HepG2 (cell line): ENCODE data around the gene ITGB8. TPM values are rescaled to one million over a fixed set of nuclear protein-coding genes. Genes with fewer than 3 reads are reported as not detected.

Source experiments
- ATAC-seq: fragments of 200-7000 bp; cut with Tn5 transposase; 3 replicates; pipeline ENCODE4 v1.9.1; 2020; ENCODE audit warnings: mild to moderate bottlenecking, moderate library complexity
- BruUV-seq: library from RNA; stranded (reverse); fragments of 400-500 nt; replicated peaks from 2 replicates; lab custom pipeline; 2021; lab: Mats Ljungman, UMichigan
- CTCF ChIA-PET: fragments of 300-600 bp; formaldehyde crosslinking; extraction: SDS; loops from one replicate; lab custom pipeline; 2021; ENCODE audit warnings: low total read pairs, inconsistent platforms, low intra/inter-chr PET ratio; lab: Yijun Ruan, JAX
- POLR2A ChIA-PET: fragments of 350-600 bp; sonication (Branson Sonifier 250); formaldehyde crosslinking; loops from one replicate; lab custom pipeline; 2020; ENCODE audit warnings: antibody characterized with exemption, inconsistent platforms; lab: Yijun Ruan, JAX
- DNase-seq: peaks from one replicate; pipeline ENCODE4 v3.0.0-alpha.2; 2015; ENCODE audit warnings: low spot score
- FAIRE-seq: peaks from 3 replicates; lab custom pipeline; 2011; peaks lifted over from hg19 to GRCh38; lab: Jason Lieb, UNC
- H2AFZ ChIP-seq: one replicate; pipeline ENCODE4 v1.6.1; 2011; ENCODE audit warnings: low read length, inconsistent platforms
- H3K27ac ChIP-seq: fragments of 300-600 bp; 3 replicates; pipeline ENCODE4 v1.8.0; 2011; ENCODE audit warnings: mixed run types, mild to moderate bottlenecking, mixed read lengths, low read length, inconsistent platforms; ENCODE audit not compliant: insufficient read depth; ENCODE audit errors: extremely low read length
- H3K27me3 ChIP-seq, 2 experiments: fragments of 200-600 bp in 1 of 2; 2 replicates in 1 of 2; 3 replicates in 1 of 2; pipeline versions ENCODE4 v1.6.0 to v1.8.0; 2011; ENCODE audit warnings: low read length in 2 of 2, mild to moderate bottlenecking in 2 of 2, moderate library complexity in 2 of 2, inconsistent platforms in 1 of 2; ENCODE audit not compliant: insufficient read depth in 2 of 2, control insufficient read depth in 1 of 2
- H3K36me3 ChIP-seq, 2 experiments: fragments of 200-600 bp in 1 of 2; replicated peaks in 1 of 2; 2 replicates in 1 of 2; 3 replicates in 1 of 2; pipeline versions ENCODE4 v1.5.1 to v1.8.0; 2011; ENCODE audit warnings: low read length in 2 of 2, inconsistent platforms in 1 of 2; ENCODE audit not compliant: insufficient read depth in 2 of 2, control insufficient read depth in 1 of 2
- H3K4me1 ChIP-seq: 2 replicates; pipeline ENCODE4 v1.5.1; 2012; ENCODE audit warnings: low read length, inconsistent platforms; ENCODE audit not compliant: insufficient read depth
- H3K4me2 ChIP-seq: 2 replicates; pipeline ENCODE4 v1.6.0; 2011; ENCODE audit warnings: low read depth, low read length, inconsistent platforms
- H3K4me3 ChIP-seq, 3 experiments: fragments of 200-600 bp in 1 of 3; sonication (generic), shearing (Covaris generic) in 1 of 3; replicated peaks in 1 of 3; 2 replicates each; pipeline ENCODE4 v1.5.1; 2011 to 2016; ENCODE audit warnings: low read length in 3 of 3, inconsistent platforms in 2 of 3, low read depth in 2 of 3, mild to moderate bottlenecking in 2 of 3, control low read depth in 1 of 3, mixed read lengths in 1 of 3; ENCODE audit not compliant: insufficient read depth in 1 of 3
- H3K79me2 ChIP-seq: one replicate; pipeline ENCODE4 v1.6.1; 2011; ENCODE audit warnings: low read length, inconsistent platforms; ENCODE audit not compliant: insufficient read depth
- H3K9ac ChIP-seq: 2 replicates; pipeline ENCODE4 v1.6.0; 2011; ENCODE audit warnings: mild to moderate bottlenecking, low read depth, low read length, inconsistent platforms; ENCODE audit not compliant: insufficient read depth
- H3K9me3 ChIP-seq: 2 replicates; pipeline ENCODE4 v1.5.1; 2012; ENCODE audit warnings: mild to moderate bottlenecking, low read length
- H4K20me1 ChIP-seq: 2 replicates; pipeline ENCODE4 v1.6.0; 2011; ENCODE audit warnings: inconsistent platforms, mild to moderate bottlenecking, low read length, moderate library complexity; ENCODE audit not compliant: insufficient read depth
- CC2D1A ChIP-seq: sonication (generic); formaldehyde crosslinking; IDR thresholded peaks from 2 replicates; pipeline ENCODE4 v1.8.1; 2023; ENCODE audit warnings: mild to moderate bottlenecking, missing genetic modification reagents
- CCAR2 ChIP-seq: fragments of 200-400 bp; formaldehyde crosslinking; optimal IDR thresholded peaks from 2 replicates; pipeline ENCODE3; 2018; ENCODE audit warnings: low read depth, mild to moderate bottlenecking, low read length, moderate library complexity
- HMGA1 ChIP-seq: sonication (generic); formaldehyde crosslinking; conservative IDR thresholded peaks from 2 replicates; pipeline ENCODE4 v1.4.0; 2020; ENCODE audit warnings: missing genetic modification reagents
- MEIS2 ChIP-seq: sonication (generic); formaldehyde crosslinking; IDR thresholded peaks from 2 replicates; pipeline ENCODE4 v1.9.0; 2021; ENCODE audit warnings: mild to moderate bottlenecking, missing genetic modification reagents
- NKX3-1 ChIP-seq: sonication (generic); formaldehyde crosslinking; IDR thresholded peaks from 2 replicates; pipeline ENCODE4 v1.5.0; 2020; ENCODE audit warnings: missing genetic modification reagents
- POGZ ChIP-seq: sonication (generic); formaldehyde crosslinking; IDR thresholded peaks from 2 replicates; pipeline ENCODE4 v1.4.0; 2020; ENCODE audit warnings: mild to moderate bottlenecking, missing genetic modification reagents
- RXRB ChIP-seq: IDR thresholded peaks from 2 replicates; pipeline ENCODE4 v1.6.1; 2016; ENCODE audit warnings: borderline replicate concordance, missing genetic modification reagents, missing compliant biosample characterization
- TBP ChIP-seq: sonication (generic); formaldehyde crosslinking; IDR thresholded peaks from 2 replicates; pipeline ENCODE4 v1.5.0; 2020; ENCODE audit warnings: missing genetic modification reagents
- ZBTB44 ChIP-seq: sonication (generic); formaldehyde crosslinking; IDR thresholded peaks from 2 replicates; pipeline ENCODE4 v1.4.0; 2020; ENCODE audit warnings: missing genetic modification reagents
- ZNF224 ChIP-seq: sonication (generic); formaldehyde crosslinking; IDR thresholded peaks from 2 replicates; pipeline ENCODE4 v1.5.0; 2020; ENCODE audit warnings: mild to moderate bottlenecking, missing genetic modification reagents
- ZNF441 ChIP-seq: sonication (generic); formaldehyde crosslinking; IDR thresholded peaks from 2 replicates; pipeline ENCODE4 v1.7.0; 2021; ENCODE audit warnings: missing genetic modification reagents, borderline replicate concordance
- ZNF790 ChIP-seq: sonication (generic); formaldehyde crosslinking; IDR thresholded peaks from 2 replicates; pipeline ENCODE4 v1.8.0; 2022; ENCODE audit warnings: missing genetic modification reagents, mild to moderate bottlenecking, borderline replicate concordance
- WGBS: methylation state at CpG from one replicate; pipeline ENCODE4 v1.1.6; 2017; ENCODE audit warnings: low lambda C conversion rate; 5-methylcytosine and 5-hydroxymethylcytosine counted together
- in situ Hi-C: cut with HindIII; loops from 2 replicates; pipeline ENCODE4 v1.10.0; 2017; ENCODE audit warnings: low pct_unique_long_range_greater_than_20kb; ENCODE audit not compliant: extremely low pct_ligation_motif_present
- intact Hi-C: fragments of 100-400 bp; cut with micrococcal nuclease; formaldehyde crosslinking; loops from one replicate; pipeline ENCODE4 v1.10.0; 2022; ENCODE audit not compliant: unreplicated experiment
- polyA plus RNA-seq, 8 experiments: library from polyadenylated mRNA; depleted of rRNA in 3 of 8; stranded (reverse) in 7 of 8; unstranded in 1 of 8; fragments of >200 nt; fragmentation: Illumina TruSeq in 4 of 8; extraction: Trizol in 4 of 8; gene quantifications; 2 replicates each; pipeline versions ENCODE4 v1.2.1 to v1.2.3, GENCODE V29; 2011 to 2016; ENCODE audit warnings: low read depth in 4 of 8, missing spikeins in 1 of 8, mixed read lengths in 1 of 8; ENCODE audit not compliant: insufficient read depth in 1 of 8
- total RNA-seq, 5 experiments: library from RNA; depleted of rRNA; stranded (reverse); fragments of >200 nt; fragmentation: Illumina TruSeq; extraction: Trizol; gene quantifications; 2 replicates each; pipeline ENCODE4 v1.2.3, GENCODE V29; 2016; ENCODE audit warnings: low read depth in 1 of 5
- TF ChIP-seq, protein P1 (sequence below): sonication (generic); formaldehyde crosslinking; IDR thresholded peaks from 2 replicates; pipeline ENCODE4 v1.4.0; 2020; ENCODE audit warnings: mild to moderate bottlenecking, low read depth, missing genetic modification reagents
- TF ChIP-seq, protein P2 (sequence below): sonication (generic); formaldehyde crosslinking; IDR thresholded peaks from 2 replicates; pipeline ENCODE4 v1.5.0; 2020; ENCODE audit warnings: missing genetic modification reagents, mild to moderate bottlenecking, borderline replicate concordance
- TF ChIP-seq, protein P3 (sequence below): IDR thresholded peaks from 2 replicates; pipeline ENCODE4 v1.6.1; 2016; ENCODE audit warnings: low read depth, borderline replicate concordance

Gene ITGB8
- total and polyA plus RNA-seq, 2 of the 13 experiments (the other 11 are each of a cell fraction or from before 2014, with no cell fraction given) = 0.01 TPM; not detected in 1

DNA sequence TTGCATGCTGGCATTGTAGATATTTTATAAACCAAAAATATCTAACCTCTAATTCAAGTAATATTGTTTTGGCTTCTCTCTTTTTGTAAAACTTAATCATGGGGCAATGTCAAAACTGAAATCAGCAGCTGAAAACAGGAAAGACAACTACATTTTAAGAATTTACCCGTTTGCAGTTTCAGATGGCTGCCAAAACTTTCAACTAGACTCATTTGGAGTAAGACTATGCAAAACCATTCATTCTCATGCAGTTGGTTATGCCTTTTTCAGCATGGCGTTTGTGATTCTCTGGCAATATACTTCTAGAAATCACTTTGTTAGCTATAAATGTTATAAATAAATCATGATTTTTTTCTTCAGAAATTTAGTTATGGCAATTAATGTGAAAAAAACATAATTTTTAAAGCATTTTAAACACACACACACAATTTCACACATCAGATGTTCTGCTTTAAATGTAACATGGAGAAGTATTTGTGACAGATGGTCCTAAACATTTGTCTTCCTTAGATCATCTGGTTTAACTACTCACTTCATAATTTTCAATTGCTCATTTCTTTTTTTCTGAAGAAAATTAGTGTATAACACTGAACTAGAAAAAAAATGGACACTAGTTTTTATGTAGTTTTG is 116.4 kb downstream of the ITGB8 start:
- H3K27me3 ChIP-seq = no peaks in the 10 kb centered on the region
- peaks cover 11% of the 10 kb centered on the region for H3K9me3 ChIP-seq
- intact Hi-C loops (no loop called here), in situ Hi-C loops (no loop called here)
- no peak overlapping the region for H3K4me2 ChIP-seq
- no peak overlapping the region for H3K9ac ChIP-seq
- DNase-seq (no peak), ATAC-seq (no peak), FAIRE-seq (no peak)
- CTCF ChIA-PET = no interaction called here
- POLR2A ChIA-PET = no interaction called here
- H3K79me2 ChIP-seq = no peaks in the 10 kb centered on the region
- H4K20me1 ChIP-seq = no peaks in the 10 kb centered on the region
- H2AFZ ChIP-seq = no peak overlapping the region
- H3K4me1 ChIP-seq = no peaks in the 10 kb centered on the region
- no peaks in the 10 kb centered on the region for H3K36me3 ChIP-seq
- WGBS = 1% methylated on average over 2 of the region's 2 CpGs
- BruUV-seq = no TSS peak
- no peak overlapping the region for H3K27ac ChIP-seq
- no peak overlapping the region for H3K4me3 ChIP-seq
- no peak for TF ChIP-seq ZBTB44 (CRISPR knock-in tag)
- no peak for TF ChIP-seq HMGA1 (CRISPR knock-in tag)
- no peak for TF ChIP-seq MEIS2 (CRISPR knock-in tag)
- no peak for TF ChIP-seq NKX3-1 (CRISPR knock-in tag)
- no peak for TF ChIP-seq ZNF441 (CRISPR knock-in tag)
- TF ChIP-seq ZNF790 (CRISPR knock-in tag) = no peak
- no peak for TF ChIP-seq CCAR2
- TF ChIP-seq, protein P1, sequence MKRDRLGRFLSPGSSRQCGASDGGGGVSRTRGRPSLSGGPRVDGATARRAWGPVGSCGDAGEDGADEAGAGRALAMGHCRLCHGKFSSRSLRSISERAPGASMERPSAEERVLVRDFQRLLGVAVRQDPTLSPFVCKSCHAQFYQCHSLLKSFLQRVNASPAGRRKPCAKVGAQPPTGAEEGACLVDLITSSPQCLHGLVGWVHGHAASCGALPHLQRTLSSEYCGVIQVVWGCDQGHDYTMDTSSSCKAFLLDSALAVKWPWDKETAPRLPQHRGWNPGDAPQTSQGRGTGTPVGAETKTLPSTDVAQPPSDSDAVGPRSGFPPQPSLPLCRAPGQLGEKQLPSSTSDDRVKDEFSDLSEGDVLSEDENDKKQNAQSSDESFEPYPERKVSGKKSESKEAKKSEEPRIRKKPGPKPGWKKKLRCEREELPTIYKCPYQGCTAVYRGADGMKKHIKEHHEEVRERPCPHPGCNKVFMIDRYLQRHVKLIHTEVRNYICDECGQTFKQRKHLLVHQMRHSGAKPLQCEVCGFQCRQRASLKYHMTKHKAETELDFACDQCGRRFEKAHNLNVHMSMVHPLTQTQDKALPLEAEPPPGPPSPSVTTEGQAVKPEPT = no peak
- no peak for TF ChIP-seq RXRB
- TF ChIP-seq, protein P2, sequence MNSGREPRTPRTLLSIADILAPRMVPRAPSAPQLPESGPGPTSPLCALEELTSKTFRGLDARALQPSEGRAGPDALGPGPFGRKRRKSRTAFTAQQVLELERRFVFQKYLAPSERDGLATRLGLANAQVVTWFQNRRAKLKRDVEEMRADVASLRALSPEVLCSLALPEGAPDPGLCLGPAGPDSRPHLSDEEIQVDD = no peak
- TF ChIP-seq ZNF224 (CRISPR knock-in tag) = no peak
- no peak for TF ChIP-seq CC2D1A
- TF ChIP-seq TBP (CRISPR knock-in tag) = no peak
- TF ChIP-seq, protein P3, sequence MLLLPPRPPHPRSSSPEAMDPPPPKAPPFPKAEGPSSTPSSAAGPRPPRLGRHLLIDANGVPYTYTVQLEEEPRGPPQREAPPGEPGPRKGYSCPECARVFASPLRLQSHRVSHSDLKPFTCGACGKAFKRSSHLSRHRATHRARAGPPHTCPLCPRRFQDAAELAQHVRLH = no peak
- no peak for TF ChIP-seq POGZ (CRISPR knock-in tag)
